Midbrain (tissue), 1 donor: ENCODE results near the gene USP30.

Source experiments
- DNase-seq: peaks from one replicate; lab custom pipeline; 2025; lab: John Stamatoyannopoulos, UW

Gene USP30

DNA sequence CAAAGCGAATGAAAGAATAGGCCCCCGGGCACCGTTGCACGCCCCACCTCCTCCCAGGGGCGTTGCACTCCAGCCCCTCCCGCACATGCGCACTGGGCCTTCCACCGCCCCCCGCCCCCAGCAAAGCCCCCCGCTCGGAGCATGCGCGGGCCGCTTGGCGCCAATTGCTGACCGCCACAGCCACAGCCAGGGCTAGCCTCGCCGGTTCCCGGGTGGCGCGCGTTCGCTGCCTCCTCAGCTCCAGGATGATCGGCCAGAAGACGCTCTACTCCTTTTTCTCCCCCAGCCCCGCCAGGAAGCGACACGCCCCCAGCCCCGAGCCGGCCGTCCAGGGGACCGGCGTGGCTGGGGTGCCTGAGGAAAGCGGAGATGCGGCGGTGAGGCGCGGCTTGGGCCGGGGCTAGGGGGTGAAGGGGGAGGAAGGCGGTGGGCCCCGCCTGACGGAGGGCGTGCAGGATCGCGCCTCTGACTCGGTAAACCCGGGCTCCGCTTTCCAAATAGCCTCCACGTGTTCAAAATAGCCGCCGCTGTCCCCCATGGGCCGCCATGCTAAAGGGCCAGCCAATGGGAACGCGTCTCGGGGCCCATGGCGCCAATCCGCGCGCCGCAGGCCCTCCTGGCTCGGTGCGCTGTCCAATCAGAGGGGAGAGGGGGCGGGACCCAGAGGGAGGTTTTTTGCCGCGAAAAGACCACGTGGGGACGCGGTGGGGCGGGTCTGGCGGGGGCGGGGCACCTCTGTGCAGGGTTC lies 45.2 kb downstream of the USP30 start, which contains the start of gene UNG:
TSS of gene UNG (plus strand) at position 163 of the 748 bp plus-strand sequence. CDS start at position 246, 83 bp downstream.
- DNase-seq, result peak; percentile 97

DNA sequence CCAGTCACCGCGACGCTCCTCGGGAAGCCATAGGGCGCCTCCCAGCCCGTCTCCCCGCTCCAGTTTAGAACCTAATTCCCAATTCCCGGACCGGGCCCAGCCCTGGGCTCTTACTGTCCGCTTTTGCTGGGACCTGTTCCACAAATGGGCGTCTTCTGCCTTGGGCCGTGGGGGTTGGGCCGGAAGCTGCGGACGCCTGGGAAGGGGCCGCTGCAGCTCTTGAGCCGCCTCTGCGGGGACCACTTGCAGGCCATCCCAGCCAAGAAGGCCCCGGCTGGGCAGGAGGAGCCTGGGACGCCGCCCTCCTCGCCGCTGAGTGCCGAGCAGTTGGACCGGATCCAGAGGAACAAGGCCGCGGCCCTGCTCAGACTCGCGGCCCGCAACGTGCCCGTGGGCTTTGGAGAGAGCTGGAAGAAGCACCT lies 45.8 kb downstream of the USP30 start:
- DNase-seq, result no peak

DNA sequence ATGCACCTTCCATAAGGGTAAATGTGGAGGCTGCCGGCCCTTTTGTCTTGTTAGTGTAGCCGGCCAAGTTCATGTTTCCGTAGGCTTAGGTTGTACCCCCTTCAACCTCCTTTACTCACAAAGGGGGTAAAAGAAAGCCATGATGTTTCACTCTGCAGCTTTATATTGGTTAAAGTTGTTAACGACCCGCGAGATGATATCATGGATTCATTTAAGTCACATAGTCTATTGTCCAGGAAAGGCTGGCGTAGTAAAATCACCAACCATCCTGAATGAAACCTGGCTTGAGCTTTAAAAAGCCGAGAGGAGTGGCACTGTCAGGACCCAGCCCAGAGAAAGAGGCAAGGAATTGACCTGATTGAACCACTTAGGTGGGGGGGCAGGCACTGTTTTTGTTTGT lies 46.3 kb downstream of the USP30 start:
- DNase-seq, result no peak

DNA sequence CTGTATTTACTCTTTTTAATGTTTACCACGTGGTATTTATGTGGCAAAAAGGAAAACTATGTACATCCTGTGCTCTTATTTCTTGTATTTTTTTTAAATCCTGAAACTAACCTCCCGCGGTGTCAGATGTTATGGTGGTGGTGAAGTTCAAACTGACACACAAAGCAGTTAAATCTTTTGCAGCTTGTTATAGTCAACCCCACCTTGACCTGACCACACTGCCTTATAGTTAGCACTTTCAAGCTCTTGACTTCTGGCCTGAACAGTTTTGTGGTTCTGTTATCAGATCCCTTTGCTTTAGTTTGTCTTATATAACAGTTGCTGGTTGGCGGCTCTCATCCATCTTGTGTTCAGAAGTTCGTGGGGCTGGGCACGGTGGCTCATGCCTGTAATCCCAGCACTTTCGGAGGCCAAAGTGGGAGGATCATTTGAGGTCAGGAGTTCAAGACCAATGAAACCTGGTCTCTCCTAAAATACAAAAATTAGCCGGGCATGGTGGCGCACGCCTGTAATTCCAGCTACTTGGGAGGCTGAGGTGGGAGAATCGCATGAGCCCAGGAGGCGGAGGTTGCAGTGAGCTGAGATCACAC lies 47.1 kb downstream of the USP30 start:
- no peak for DNase-seq

DNA sequence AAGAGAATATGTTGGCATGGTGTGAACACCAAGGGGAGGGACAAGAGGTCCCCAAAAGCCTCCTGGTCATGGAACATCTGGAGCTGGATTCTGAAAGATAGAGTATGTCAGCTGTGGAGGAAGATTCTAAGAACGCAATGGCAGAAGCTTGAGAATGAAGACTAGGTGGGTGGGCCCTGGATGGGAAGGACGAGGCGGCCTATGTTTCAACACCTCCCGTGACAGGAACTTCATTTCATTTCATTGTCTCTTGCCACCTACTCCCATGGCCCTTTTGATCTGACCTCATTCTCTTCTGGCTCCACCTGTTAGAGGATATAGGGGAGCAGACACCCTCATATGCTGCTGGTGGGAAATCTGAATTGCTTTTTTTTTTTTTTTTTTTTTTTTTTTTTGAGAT lies 48.4 kb downstream of the USP30 start:
- no peak for DNase-seq

DNA sequence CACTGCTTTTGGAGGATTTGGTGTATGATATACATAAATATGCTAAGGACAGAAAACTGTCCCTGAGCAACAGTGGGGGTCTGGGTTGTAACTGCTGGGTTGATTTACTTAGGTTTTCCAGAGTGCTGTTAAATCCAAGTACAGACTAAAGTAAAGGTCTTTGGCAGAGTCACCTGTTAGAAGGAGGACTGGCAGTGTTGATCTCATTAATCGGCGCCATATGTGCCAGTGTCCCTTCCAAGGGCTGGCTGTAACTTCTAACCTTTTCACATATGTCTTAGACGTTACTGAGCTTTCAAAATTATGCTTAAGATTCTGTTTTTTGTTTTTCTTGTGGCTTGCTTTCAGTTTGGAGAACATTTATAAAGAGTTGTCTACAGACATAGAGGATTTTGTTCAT lies 50.1 kb downstream of the USP30 start:
- DNase-seq, result no peak

DNA sequence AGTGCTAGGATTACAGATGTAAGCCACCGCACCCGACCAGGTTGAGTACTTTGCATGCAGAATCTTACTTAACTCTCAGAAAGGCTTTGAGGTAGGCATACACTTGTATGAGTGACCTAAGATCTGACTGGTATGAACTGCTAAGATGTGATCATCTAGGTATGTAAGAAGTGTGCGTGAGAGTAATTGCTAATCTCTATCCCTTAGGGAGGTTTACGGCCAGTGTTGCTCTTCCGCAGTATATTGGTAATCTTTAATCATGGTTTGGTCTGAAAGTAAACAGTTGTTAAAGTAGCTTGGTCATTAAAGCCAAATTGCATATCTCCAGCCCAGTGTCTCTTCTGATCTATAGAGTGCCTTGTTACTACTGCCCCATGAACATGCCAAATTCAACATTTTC lies 52.8 kb downstream of the USP30 start:
- DNase-seq, result no peak

DNA sequence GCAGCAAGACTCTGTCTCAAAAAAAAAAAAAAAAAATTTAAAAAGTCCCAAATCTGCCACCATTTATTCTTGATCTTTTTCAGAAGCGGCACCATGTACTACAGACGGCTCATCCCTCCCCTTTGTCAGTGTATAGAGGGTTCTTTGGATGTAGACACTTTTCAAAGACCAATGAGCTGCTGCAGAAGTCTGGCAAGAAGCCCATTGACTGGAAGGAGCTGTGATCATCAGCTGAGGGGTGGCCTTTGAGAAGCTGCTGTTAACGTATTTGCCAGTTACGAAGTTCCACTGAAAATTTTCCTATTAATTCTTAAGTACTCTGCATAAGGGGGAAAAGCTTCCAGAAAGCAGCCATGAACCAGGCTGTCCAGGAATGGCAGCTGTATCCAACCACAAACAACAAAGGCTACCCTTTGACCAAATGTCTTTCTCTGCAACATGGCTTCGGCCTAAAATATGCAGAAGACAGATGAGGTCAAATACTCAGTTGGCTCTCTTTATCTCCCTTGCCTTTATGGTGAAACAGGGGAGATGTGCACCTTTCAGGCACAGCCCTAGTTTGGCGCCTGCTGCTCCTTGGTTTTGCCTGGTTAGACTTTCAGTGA lies 57.5 kb downstream of the USP30 start:
- DNase-seq, result peak; percentile 10

DNA sequence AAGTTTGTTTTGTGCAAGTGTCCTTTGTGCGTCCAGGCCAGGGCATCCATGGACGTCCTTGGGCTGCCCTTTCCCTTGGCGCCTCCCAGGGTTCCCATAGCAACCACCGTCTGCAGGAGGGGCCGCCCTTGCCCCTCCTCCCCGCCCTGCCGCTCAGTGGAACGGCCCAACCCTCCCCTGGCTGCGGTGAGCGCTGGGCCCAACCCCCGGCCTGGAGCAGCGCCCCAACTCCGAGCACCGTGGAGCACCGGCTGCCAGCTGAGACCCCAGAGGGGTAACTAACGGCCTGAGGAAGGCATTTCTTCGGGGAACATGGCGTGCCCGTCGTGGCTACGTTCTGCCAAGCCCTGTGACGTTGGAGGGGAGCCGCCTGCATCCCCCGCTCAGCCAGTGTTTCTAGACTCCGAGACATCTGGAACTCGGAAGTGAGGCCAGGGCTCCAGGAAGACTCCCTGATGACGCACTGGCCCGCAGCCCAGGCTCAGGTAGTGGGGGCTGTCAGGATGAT lies 58.7 kb downstream of the USP30 start:
- DNase-seq, result peak; percentile 91

DNA sequence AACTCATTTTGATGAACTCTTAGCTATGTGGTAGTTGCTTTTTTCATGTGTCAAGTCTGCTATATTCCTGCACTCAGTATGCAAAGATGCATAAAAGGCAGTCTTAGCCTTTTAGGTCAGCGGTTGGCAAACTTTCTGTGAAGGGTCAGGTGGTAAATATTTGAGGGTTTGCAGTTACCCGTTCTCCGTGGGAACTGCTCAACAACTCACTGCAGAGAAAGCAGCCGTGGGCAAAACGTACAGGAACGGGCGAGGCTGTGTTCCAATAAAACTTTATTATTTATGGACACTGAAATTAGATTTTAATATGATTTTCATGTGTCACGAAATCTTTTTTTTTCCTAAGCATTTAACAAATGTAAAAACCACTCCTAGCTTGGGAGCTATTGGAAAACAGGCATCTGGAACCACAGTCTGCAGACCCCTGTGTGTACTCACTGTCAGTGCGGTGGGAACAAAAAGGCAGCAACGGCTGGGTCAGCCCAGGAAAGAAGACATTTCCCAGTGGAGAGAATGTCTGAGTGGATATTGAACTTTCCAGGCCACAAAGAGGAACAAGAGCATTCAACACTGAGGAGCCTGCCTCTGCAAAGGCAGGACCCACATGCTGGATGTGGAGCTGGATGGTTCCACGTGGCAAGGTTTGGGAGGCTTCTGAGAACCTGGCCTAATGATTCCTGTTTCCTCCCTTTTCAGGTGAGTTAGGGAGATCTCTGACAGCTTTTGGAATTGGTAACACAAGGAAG lies 60.5 kb downstream of the USP30 start:
- DNase-seq, result no peak

DNA sequence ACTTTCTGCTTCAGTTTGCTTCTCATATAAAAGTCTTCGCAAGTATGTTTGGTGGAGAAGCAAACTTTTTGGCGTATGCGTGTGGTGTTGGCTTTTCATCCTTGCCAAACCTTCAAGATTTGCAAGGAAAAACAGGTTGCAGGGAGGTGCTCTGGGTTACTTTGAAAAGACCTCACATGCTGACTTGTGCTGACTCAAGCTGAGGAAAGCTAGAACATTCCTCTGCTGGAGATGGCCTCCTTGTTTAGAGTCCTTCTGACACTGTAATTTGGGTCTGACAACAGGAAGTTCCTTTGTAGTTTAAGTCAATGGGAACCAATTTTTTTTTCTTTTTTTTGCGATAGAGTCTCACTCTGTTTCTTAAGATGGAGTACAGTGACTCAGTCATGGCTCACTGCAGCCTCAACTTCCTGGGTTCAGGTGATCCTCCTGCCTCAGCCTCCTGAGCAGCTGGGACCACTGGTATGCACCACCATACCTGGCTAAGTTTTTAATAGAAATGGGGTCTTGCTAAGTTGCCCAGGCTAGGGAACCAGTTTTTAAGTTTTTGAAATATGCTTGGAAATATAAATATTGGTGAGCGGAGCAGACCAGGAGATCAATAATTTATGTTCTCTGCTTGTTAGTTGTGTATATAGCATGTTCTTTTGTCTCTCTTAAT lies 61.4 kb downstream of the USP30 start:
- DNase-seq, result peak; percentile 10

DNA sequence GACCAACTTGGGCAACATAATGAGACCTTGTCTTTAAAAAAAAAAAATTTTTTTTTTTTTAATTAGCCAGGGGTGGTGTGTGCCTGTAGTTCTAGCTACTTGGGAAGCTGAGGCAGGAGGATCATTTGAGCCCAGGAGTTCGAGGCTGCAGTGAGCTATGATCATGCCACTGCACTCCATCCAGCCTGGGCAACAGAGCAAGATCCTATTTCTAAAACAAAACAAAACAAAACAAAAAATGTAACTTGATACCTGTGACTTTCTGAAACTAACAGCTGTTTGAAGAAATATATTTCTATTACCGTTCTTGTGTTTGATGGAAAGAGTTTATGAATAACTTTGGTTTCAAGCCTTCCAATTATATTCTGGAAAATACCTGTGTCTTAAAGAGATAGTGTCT lies 62.3 kb downstream of the USP30 start:
- no peak for DNase-seq

DNA sequence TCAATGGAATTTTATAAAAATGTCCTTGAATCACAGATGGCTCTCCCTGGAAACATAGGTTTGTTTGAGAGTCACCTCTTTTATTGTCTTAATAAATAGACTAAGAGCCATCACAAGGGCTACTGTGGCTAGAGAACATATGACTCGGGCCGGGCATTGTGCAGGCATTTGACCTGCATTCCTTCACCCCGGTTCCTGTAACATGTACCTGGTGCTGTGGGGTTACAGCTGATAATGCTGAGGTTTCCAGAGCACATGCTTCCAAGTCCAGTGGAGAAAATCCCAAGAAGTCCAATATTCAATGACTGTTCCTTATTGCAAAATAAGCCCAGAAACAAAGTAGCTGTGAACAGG lies 63.0 kb downstream of the USP30 start:
- DNase-seq, result no peak

DNA sequence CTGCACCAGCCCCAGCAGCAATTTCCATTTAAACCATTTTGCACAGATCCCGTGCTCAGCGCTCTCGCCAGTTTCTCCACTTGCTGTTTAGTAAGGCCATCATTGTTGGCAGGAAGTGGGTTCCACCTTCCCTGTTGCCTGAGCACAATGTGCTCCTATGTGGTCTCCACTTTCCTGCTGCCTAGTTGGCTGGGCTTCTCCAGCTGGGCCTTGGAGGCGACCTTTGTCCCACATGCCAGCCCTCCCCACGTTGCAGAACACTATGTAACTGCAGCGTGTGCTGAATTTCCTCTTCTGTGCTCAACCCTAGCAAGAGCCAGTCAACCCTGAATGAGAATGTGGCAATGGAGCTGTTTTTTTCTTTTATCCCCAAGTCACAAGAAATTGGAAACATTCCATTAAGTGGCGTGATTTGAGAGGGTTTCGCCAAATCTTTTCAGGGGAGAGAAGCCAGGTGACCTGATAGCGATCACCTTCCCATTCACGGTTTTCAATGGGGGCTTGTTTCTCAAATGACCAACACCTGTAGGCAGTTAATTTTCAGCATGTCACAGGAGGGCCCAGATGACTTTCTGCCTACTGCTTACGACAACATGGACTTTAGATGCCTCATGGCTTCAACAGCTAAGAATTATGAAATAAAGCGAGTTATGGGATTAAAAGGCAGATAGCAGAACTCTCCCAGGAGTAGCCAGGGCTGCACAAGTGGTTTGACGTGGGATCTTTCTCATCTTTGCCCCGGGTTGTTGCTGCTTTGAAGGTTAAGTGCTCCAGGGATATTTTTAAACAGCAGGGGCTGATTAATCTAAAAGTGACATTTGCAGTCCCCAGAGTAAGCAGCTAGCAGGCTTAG lies 63.6 kb downstream of the USP30 start, which contains the start of gene ACACB:
TSS of gene ACACB (plus strand) at position 830 of the 853 bp plus-strand sequence. CDS start 22,819 bp downstream, outside the sequence.
- peak; percentile 85 for DNase-seq

DNA sequence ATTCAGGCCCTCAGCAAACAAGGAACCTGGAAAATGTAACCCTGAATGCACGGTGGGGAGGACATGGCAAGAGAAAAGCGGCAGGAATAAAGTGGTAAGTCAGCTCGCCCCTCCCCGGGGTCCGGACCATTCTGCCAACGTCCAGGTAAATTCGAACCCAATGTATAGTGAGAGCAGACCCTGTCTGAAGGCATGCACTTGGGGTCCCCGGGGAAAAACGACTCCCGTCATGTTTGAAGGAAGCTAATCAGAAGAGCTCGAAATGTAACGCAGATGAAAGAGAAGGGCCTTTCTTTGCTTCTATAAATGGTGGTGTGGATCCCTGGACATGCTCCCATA lies 64.2 kb downstream of the USP30 start:
- no peak for DNase-seq

DNA sequence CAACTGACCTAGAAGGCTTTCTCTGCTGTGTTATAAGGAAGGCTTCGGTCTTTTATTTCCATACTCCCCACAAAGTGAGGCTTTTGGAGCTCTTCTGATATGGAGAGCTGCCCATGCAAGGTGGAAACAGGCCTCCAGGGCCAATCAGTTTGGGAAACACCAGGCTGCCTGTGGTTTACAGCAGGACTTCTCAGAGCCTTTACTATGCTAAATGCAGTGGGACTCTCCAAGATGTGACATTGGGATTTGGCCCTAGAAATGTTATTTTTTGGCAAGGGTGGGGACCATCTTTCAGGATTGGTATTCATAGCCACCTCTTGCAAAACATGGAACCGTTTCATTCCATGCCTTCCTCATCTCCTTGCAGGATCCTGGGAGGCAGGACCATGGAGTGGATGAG lies 67.7 kb downstream of the USP30 start:
- DNase-seq, result no peak

DNA sequence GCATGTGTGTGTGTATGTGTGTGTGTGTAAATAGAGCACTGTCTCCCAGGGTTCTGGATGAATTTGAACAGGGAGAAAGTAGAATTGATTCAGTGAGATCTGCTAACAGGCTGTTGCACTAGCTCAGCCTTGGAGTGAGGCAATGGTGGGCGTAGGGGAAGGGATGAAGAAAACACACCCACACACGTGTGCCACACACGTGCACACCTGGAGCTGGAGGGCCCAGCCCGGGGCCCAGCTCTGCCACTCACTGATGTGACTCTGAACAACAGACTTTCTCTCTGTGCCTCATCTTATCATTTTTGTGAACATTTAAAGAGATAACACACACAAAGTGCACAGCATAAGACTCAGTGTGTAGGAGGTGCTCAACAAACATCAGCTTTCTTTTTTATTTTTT lies 68.2 kb downstream of the USP30 start:
- DNase-seq, result no peak

DNA sequence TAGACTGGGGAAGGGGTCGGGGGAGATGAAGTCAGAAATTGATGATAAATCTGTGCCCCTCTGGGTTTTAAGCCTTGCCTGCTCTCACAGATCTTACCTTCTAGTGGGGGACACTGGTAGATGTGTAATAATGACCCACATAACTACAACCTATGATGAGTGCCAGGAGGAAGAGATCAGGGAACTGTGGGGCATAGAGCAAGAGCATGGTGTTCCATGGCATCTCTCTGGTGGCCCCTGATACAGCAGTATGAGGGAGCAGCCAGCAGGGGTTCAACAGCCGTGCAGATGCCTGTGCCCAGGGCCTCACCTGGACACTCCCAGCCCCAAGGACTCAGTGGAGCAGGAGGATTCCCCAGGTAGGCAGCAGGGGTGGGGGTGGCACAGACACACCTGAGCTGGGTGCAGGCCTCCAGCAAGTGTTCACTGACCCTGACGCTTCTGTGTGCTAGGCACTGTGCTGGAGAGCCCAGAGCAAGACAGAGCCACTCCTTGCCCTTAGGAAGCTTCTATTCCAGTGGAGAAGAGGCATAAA lies 69.0 kb downstream of the USP30 start:
- no peak for DNase-seq

DNA sequence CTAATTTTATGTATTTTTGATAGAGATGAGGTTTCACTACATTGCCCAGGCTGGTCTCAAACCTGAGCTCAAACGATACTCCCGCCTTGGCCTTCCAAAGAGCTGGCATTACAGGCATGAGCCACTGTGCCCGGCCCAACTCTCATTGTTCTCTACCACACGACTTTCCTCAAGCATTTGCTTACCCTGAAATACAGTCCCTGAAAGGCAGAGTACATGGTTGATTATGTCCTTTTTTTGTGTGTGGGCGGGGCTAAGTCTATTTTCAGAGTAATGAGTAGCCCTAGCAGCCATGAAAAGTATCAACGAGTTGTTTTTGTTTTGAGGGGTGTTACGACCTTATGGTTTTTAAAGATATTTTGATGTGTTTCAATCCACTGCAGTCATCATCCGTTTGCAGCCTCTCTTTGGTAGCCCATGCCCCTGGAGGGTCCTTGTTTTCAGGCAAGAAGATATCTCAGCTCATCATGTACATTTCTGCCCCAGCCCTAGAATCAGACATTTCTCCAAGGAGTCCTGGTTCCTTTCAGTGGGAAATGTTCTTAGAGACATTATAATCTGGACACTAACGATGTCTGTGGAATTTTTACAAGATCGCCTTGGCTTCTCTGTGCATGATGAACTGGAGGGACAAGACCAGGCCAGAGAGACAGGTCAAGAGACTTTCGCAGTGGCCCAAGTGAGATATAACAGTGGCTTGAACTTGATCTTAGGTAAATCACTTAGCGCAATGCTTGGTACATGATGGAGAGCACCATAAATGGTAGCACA lies 72.7 kb downstream of the USP30 start:
- no peak for DNase-seq

DNA sequence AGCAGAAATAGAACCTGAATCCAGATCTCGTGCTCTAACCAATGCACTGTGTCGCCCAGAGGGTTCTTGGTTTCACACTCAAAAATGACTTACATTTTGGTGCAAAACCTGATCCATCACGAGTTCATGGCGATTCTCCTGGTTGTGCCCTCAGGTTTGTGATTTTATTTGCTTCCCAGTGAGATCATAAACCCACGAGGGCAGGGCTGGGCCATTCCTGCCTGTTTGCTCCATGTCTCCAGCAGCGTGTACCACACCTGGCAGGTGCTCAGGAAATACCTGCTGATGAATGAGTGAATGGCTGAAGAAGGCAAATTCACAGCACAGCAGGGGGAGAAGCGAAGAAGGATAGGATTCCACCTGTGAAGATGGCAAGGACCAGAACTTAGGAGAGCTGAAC lies 73.4 kb downstream of the USP30 start:
- DNase-seq, result no peak
